Ureter (tissue), 1 donor: ENCODE measurements around the gene HSPE1. TPM values are rescaled to one million over a fixed set of nuclear protein-coding genes. Genes with fewer than 3 reads are reported as not detected.
"Not testable (repeated sequence)": the region's sequence is repeated elsewhere in the genome, so short reads cannot be mapped to it uniquely, and the experiment has no call there.

Experiments
- DNase-seq: peaks from one replicate; pipeline ENCODE4 v3.0.0-alpha.2; 2020; ENCODE audit warnings: low spot score
- total RNA-seq: library from RNA; stranded (reverse); gene quantifications from one replicate; pipeline ENCODE4 v1.2.4, GENCODE V29; 2023
- donor health status: DM: yes; HTN: yes; CAD: no.

Gene HSPE1
- total RNA-seq, 1 donor from 2014 or later, result 101 TPM

- DNase-seq, result no peak
Observed at GRCh38 chr2:197498235-197498936, 1.8 kb upstream of the HSPE1 start.

GRCh38 chr2:197498937-197499593 lies 1.1 kb upstream of the HSPE1 start:
- peak; percentile 60 for DNase-seq

GRCh38 chr2:197500503-197501131 lies 438 bp downstream of the HSPE1 start:
- DNase-seq, result no peak

- no peak for DNase-seq
Observed at GRCh38 chr2:197502201-197502600, 2.0 kb downstream of the HSPE1 start.

- DNase-seq, result no peak
Observed at GRCh38 chr2:197502685-197503084, 2.5 kb downstream of the HSPE1 start.

- DNase-seq, result no peak
Observed at GRCh38 chr2:197504000-197504399, 3.8 kb downstream of the HSPE1 start.

GRCh38 chr2:197504512-197504911 lies 4.3 kb downstream of the HSPE1 start:
- no peak for DNase-seq

GRCh38 chr2:197506658-197507057 lies 6.5 kb downstream of the HSPE1 start:
- DNase-seq, result no peak

- no peak for DNase-seq
Observed at GRCh38 chr2:197513915-197514314, 13.7 kb downstream of the HSPE1 start.

- DNase-seq, result no peak
Observed at GRCh38 chr2:197514754-197515153, 14.6 kb downstream of the HSPE1 start.

GRCh38 chr2:197515315-197515738 lies 15.1 kb downstream of the HSPE1 start:
- DNase-seq, result no peak

- peak; percentile 97 for DNase-seq
Observed at GRCh38 chr2:197515739-197516392, 15.7 kb downstream of the HSPE1 start, which contains the start of gene MOB4. TSS of gene MOB4 (plus strand) at chr2:197516066. CDS start at chr2:197516087, 21 bp downstream.

- peak; percentile 50 for DNase-seq
Observed at GRCh38 chr2:197516393-197516761, 16.2 kb downstream of the HSPE1 start.

- no peak for DNase-seq
Observed at GRCh38 chr2:197517150-197517549, 17.0 kb downstream of the HSPE1 start.

- DNase-seq, result no peak
Observed at GRCh38 chr2:197538412-197538811, 38.2 kb downstream of the HSPE1 start.

- DNase-seq, result no peak
Observed at GRCh38 chr2:197539734-197540133, 39.6 kb downstream of the HSPE1 start.

- DNase-seq, result no peak
Observed at GRCh38 chr2:197543206-197543605, 43.0 kb downstream of the HSPE1 start.

GRCh38 chr2:197547163-197547900 lies 47.2 kb downstream of the HSPE1 start:
- DNase-seq, result no peak

- DNase-seq, result no peak
Observed at GRCh38 chr2:197548582-197548981, 48.4 kb downstream of the HSPE1 start.

- not testable (repeated sequence) for DNase-seq
Observed at GRCh38 chr2:197551260-197551659, 51.1 kb downstream of the HSPE1 start.
